HG02798 (cell line): ENCODE measurements around the gene ZBTB25.

Experiments
- ATAC-seq: cut with Tn5 transposase; IDR thresholded peaks from one replicate; pipeline ENCODE4 v1.9.1; 2021; ENCODE audit warnings: mild to moderate bottlenecking; ENCODE audit not compliant: unreplicated experiment, poor library complexity

The ZBTB25 gene

DNA sequence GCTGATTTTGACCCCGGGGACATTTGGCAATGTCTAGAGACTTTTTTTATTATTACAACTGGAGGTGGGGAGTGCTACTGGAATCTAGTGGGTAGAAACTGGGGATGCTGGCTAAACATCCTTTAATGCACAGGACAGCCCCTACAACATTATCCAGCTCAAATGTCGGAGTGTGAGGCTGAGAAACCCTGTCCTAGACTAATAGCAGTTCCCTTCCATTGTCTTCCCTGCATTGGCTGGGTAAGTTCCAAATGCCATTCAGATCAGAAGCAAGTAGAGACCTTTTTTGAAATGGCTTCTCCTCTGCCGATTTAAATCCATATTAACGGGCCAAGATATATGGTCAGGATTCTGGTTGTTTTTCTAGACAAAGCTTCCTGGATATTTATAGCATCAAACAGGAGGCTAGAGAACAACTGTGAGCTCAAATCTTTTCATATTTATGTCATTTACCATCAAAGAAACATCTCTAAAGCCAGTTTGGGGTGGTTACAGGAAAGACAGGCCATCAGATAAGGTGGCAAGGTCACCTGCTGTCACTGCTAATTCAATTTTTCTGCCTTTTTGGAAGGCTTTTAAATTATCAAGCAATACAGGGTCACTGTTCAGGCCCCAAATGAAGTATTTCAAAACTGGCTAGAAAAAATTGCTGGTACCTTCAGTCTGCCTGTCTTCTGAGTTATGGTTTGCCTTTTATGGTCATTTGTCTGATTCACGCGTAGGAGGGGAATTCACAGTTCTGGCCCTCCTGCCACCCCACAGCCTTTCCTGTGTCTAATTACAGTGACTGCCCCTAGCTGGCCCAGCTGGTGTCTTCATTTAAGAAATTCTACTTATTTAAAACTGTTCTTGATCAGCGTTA, 58.4 kb downstream of the ZBTB25 start:
- ATAC-seq, result peak; percentile 98

DNA sequence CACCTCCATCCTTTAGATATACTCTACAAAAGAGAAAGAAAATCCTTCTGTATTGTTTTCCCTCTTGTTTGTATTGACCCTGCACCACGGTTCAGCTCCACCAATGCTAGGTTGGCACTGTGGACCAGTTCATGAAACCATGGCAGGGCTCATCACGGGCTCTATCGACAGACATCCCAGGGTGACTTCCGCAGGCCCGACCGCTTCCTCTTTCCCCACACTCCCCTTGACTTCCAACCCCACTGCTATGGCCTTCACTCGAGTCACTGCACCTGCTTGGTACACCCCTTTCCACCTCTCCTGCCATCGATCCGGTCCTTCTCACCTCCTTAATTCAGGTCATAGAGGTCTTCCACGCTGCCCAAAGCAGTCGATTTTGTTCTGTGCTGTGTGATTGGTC, 59.5 kb downstream of the ZBTB25 start:
- no peak for ATAC-seq

DNA sequence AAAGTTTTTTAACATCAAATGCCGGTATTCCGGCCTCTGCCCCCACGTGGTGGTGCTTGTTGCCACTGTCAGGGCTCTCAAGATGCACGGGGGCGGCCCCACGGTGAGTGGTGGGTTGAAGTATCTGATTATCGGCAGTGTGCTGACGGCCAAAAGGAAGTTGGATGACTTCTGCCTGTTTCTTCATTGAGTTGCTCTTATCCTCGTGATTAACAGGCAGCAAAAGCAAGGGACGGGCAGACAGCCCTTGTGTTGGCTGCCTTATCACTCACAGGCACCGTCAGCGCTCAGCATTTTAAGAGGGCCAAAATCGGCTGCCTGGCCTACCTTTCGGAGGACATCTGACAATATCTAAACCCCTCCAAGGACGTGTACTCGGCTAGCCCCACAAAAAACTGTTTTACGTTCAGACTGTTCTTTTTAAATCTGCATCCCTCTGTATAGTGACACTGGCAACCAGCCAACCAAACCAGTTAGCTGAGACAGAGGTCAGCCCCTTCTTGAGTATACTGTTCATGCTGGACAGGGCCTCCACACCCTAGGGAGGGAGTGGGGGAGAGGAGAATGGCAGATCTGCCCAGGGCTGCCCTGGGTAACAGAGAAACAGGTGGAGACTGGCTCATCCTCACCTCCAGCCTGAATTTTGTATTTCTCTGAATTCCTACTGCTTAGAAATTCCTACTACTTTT, 61.2 kb downstream of the ZBTB25 start:
- no peak for ATAC-seq

DNA sequence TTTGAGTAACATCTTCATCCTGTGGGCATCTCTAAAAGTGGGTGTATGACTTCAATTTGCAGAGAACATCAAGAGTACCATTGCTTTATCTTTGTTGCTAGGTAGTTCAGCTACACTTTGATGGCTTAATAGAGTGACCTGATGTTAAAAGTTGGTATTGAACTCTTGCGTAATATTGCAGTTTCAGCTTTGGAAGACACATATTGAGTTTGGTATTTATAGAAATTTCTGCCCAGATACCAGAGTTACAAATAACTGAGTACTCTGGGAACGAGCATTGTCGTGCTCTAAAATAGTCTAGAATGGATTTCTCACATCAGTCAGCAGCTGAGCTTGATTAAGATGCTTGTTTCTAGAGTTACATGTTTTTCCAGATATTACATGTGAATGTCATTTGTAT, 63.1 kb downstream of the ZBTB25 start:
- no peak for ATAC-seq

DNA sequence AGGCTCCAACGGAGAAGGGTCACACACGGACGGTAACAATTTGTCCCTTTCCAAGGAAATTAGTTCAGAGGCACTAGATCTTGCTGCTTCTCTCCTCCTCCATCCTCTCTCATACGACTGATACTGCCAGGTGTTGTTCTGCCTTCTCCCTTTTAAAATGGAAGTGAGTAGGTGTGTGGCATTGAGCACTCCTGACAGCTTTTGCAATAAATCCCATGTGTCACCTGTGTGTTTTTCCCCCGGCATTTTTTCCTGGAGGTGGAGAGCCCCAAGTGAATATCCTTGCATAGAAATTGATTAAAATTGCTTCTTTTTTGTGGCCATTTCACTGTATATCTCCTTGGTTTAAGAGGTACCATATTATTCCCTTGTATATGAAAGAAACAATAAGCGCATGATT, 64.5 kb downstream of the ZBTB25 start:
- no peak for ATAC-seq

DNA sequence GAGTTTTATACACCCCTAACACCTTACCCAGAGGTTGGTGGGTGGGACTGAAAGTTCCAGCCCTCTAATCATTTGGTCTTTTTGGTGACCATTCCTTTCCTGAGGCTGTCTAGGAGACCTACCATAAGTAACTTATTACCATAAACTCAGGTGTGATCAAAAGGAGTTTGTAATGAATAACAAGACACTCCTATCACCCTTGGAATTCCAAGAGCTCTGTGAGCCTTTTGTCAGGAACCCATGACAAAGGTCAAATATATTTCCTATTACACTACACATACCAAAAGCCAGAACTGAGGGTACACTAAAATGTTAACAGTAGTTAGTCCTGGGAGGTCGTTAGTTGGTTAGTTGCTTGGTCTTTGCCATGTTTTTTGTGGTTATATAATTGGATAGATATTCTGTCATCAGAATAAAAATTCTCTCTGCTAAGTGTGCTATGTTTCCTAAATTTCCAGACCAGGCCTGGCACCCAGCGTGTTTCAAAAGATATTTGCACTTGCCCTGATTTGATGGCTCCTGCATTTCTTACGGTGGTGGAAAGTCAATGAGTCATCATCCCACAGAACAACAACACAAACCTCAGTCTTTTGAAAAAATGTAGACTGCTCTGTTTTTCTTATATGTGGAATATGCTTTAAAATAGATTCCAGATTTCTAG, 65.3 kb downstream of the ZBTB25 start:
- no peak for ATAC-seq

DNA sequence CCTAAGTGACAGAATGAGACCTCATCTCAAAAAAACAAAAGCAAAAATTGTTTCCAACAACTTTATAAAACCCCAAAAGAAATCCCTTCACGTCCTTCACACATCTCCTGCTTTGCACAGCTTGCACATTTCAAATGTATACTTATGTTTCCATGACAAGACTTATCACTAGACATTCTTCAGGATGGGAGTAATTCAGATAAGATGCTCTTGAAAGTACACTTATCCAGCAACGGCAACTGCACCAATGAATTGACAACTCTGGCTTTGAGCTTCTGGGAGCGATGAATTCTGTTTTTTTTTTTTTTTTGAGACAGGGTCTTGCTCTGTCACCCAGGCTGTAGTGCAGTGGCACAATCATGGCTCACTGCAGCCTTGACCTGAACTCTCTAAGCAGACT, 69.1 kb downstream of the ZBTB25 start:
- ATAC-seq, result no peak

DNA sequence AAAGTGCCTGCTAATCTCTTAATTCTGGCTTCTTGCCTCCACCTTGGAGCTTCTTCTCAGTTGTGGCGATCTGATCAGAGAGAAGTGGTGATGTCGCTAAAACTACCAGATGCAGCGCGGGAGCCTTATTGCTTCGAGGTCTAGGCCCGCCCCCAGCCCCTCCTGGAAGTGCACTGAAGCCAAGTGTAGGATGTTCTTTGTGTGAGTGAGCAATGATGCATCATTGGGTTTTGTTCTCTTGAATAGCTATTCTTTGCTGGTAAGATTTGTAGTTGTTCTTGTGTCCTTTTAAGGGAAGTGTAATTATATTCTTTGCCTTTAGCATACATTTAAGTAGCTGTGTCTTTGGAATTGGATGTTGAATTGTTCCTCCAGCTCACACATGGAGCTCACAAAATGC, 79.7 kb downstream of the ZBTB25 start:
- ATAC-seq, result no peak

DNA sequence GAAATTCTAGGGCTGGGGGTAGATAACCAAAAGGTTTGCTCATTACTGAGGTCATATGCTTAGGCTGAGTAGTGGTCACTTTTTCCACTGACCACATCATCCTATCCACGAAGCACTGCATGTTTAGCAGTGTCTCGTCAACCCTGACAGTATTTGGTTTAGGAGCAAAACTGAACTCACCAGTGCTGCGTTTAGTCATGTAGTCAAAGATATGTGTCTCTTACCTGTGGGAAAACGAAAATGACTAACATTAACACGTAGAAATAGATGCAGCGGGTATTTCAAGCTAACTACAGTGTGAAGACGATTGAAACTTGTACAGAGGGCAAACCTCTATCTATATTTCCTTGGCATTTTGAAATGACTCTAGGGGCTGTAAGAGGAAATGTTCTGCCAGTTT, 80.9 kb downstream of the ZBTB25 start:
- ATAC-seq, result peak; percentile 70

DNA sequence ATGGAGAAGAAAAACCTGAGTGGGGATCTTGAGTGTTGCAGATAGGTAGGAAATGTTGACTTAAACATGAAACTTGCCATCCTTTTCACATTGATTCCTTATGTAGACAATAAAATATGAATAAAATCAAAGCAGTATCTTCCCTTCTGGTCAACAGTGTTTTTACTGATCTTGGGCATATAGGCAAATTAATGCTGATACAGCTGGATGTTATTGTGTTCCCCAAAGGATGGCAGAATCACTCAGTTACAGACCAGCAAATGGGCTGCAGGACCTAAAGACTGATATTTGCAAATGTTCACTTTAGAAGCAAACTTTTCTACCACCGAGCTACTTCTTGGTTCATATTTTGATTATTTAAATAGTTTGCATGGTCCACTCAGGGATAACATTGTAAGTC, 81.6 kb downstream of the ZBTB25 start:
- no peak for ATAC-seq

DNA sequence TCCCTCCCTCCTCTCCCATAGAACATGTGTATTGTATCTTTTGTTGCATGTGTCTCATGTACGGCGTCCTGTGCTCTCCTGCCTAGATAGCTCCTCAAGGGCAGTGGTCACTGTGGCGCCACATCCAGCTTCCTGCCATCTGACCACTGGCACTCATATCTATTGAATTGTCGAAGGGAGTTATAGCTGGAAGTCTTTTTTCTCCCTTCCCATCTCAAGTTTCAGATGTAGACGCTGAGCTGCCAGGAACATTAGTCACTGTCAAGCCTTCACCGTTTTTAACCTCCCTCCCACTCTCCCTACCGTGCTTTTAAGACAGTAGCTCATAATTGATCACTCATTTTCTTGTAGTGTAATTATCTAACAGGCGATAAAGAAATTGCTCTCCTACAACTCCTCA, 82.5 kb downstream of the ZBTB25 start:
- no peak for ATAC-seq

DNA sequence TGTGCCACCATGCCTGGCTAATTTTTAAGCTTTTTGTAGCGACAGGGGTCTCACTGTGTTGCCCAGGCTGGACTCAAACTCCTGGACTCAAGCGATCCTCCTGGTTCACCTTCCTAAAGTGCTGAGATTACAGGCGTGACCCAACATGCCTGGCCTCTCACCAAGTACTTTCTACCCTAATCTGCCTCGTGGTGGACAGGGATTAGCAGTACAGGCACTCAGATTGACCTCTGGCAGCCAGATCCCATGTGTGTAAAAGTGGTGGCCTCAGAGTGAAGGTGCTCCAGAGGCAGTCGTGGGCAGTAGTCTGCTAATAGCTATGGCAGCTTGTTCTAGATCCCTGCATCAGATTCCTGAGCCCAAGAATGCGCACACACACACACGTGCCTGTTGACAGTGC, 84.6 kb downstream of the ZBTB25 start:
- ATAC-seq, result no peak

DNA sequence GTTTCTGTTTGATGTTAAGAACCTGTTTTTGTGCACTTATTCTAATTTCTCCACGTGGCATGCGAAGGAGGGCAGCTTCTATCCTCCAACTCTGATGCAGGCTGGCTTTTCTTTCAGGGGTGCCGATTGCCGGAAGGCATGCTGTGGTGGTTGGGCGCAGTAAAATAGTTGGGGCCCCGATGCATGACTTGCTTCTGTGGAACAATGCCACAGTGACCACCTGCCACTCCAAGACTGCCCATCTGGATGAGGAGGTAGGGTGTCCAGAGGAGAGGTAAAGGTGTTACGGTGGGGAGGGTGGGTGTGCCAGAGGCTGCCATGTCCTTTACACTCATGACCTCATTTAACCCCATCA, 85.9 kb downstream of the ZBTB25 start:
- no peak for ATAC-seq

DNA sequence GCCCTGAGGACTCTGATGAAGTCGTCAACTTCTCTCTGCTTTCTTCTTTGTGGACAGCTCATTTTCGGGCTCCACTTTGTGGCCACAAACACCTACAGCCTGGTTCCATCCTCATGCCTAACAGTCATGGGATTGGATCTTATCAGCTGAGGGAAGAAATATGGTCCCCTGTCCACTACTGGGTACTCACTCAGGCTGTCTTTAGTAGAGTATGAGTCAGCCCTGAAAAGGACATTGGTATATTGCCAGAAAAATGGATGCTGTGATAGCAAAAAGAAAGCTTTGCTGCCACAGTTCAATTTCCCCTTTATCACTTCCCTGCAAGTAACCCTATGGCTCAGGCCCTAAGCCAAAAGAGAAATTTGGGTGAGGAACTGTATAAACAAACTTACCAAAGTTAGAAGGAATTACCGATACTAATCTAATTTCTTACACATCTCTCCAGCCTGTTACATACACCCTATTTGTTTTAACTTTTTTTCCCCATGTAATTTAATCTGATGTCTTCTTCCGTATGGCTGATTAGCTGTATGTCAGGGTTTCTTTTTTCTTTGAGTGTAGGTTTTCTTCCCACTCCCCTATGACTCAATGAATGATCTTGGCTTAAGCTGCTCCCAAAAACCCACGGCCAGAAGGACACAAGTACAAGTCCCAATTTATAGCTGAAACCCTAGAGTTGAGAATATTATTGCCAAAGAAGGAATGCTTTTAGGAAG, 86.4 kb downstream of the ZBTB25 start:
- no peak for ATAC-seq

DNA sequence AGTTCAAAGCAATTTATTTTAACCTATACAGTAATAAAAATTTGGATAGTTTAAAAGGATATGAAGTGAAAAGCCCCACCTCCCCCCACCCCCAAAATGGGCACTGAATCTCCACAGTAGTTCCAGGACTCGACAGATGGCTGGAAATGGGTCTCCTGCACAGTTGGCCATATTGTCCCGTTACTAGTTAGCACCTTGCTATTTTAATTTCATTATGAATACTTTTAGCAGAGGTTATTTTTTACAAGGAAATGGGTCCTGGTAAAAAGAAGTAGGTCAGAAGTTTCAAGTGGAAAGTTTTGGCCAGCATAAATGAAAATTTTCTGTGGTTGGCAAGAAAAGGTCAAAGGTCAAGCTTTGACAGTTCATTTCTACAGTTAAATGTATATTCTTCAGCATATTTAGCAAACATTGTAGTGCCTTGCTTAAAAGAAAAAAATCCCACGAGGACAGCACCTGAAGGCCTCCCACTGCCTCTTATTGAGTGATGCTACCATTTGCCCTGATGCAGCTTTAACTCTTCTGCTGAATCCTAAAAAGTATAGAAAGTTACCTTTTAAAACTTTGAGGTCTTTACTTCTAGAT, 87.2 kb downstream of the ZBTB25 start:
- ATAC-seq, result no peak

DNA sequence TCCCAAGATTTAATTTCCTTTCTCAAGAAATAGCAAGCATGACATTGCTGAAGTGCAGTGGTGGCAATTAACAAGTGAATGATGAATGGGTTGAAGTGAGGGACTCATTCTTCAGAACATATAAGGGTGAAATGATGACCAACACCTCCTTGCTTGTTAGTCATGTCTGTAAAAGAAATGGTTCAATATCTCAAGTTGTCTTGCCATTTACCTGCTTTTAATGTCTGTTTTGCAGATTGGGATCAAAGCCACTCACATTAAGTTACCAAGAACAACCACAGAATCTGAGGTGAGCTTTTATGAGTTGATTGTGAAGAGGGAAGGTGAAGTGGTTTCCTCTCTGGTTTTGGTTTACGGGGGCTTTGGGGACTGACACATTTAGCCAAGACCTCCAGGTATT, 91.4 kb downstream of the ZBTB25 start:
- ATAC-seq, result no peak

DNA sequence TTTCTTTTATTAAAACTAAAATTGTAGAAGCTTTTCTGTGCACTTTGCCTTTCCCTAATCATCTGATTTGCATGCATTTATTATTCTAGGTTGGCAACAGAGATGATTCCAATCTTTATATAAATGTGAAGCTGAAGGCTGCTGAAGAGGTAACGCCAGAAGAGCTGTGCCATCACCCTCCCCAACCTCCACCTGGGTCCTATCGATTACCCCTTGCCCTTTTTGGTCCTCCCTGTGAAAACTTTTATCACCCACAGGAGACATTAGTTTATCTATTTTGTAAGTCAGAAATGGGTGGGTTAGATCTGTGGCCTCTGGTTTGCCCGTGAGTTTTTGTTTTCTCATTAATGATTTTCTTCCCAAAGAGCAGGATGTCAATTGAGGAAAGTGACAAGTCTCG, 92.6 kb downstream of the ZBTB25 start:
- ATAC-seq, result no peak

DNA sequence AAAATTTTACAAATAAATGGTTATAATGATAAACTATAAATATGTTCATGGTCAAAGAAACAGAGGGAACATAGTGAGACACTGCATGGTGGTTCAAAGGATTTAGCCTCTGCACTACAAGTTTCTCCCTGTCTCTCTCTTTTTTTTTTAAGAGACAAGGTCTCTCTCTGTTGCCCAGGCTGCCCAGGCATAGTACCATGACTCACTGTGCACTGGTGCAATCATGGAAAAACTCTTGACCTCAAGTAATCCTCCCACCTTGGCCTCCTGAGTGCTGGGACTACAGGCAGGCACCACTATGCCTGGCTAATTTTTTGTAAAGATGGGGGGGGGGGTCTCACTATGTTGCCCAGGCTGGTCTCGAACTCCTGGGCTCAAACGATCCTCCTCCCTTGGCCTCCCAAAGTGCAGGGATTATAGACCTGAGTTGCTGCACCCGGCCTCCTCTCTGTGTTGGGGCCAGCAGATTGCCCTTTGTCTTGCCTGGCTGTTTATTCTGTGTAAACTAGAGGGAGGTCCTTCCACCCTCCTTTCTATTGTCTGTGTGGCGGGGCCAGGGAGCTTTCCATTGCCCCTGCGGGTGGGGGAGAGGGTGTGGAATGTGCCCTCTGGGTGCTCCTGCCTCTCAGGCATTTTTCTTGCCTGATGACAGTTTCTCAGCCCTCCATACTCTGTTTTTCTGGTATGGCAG, 93.4 kb downstream of the ZBTB25 start:
- no peak for ATAC-seq

DNA sequence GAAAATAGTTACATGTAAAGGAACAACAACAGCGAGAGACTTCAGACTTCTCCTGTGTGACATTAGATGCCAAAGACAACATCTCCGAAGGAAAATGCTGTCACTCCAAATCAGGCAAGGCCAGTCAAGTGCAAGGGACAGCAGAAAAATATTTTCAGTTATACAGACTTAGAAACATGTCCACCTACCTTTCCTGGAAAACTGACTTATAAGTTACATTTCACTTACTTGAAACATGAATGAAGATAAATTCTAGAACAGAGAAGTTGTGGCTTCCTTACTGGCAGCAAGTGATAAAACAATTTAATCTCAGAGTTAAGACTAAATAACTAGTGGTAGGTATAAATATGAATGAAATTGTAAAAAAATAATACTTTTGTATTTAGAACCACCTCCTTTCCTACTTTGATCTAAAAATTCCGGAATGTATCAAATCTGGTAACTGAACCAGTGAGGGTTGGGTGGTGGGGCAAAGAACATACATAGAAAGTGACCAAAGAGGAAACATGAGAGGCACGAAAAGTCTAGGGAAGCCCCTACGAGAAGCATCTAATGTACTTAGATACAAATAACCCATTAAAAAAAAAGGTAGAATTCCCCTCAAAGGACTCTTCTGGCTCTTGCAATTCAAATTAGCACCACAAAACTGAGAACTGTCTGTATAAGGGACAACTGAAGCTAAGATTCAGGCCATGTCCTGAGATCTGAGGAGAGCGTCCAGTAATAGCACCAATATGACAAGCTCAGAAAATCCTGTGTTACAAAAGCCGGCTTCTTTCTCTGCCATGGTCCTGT, 94.3 kb downstream of the ZBTB25 start:
- ATAC-seq, result no peak
